HepG2 (cell line): ENCODE data around the gene ZNHIT1. TPM values are rescaled to one million over a fixed set of nuclear protein-coding genes. Genes with fewer than 3 reads are reported as not detected.
A peak's percentile ranks its signal among the peaks of the same experiment; 100 is the strongest.

Experiments
- ATAC-seq: fragments of 200-7000 bp; cut with Tn5 transposase; 3 replicates; pipeline ENCODE4 v1.9.1; 2020; ENCODE audit warnings: mild to moderate bottlenecking, moderate library complexity
- BruUV-seq: library from RNA; stranded (reverse); fragments of 400-500 nt; replicated peaks from 2 replicates; lab custom pipeline; 2021; lab: Mats Ljungman, UMichigan
- CTCF ChIA-PET: fragments of 300-600 bp; formaldehyde crosslinking; extraction: SDS; loops from one replicate; lab custom pipeline; 2021; ENCODE audit warnings: low total read pairs, inconsistent platforms, low intra/inter-chr PET ratio; lab: Yijun Ruan, JAX
- POLR2A ChIA-PET: fragments of 350-600 bp; sonication (Branson Sonifier 250); formaldehyde crosslinking; loops from one replicate; lab custom pipeline; 2020; ENCODE audit warnings: antibody characterized with exemption, inconsistent platforms; lab: Yijun Ruan, JAX
- DNase-seq: peaks from one replicate; pipeline ENCODE4 v3.0.0-alpha.2; 2015; ENCODE audit warnings: low spot score
- FAIRE-seq: peaks from 3 replicates; lab custom pipeline; 2011; peaks lifted over from hg19 to GRCh38; lab: Jason Lieb, UNC
- H2AFZ ChIP-seq: one replicate; pipeline ENCODE4 v1.6.1; 2011; ENCODE audit warnings: low read length, inconsistent platforms
- H3K27ac ChIP-seq: fragments of 300-600 bp; 3 replicates; pipeline ENCODE4 v1.8.0; 2011; ENCODE audit warnings: mixed run types, mild to moderate bottlenecking, mixed read lengths, low read length, inconsistent platforms; ENCODE audit not compliant: insufficient read depth; ENCODE audit errors: extremely low read length
- H3K27me3 ChIP-seq, 2 experiments: fragments of 200-600 bp in 1 of 2; 2 replicates in 1 of 2; 3 replicates in 1 of 2; pipeline versions ENCODE4 v1.6.0 to v1.8.0; 2011; ENCODE audit warnings: low read length in 2 of 2, mild to moderate bottlenecking in 2 of 2, moderate library complexity in 2 of 2, inconsistent platforms in 1 of 2; ENCODE audit not compliant: insufficient read depth in 2 of 2, control insufficient read depth in 1 of 2
- H3K36me3 ChIP-seq, 2 experiments: fragments of 200-600 bp in 1 of 2; replicated peaks in 1 of 2; 2 replicates in 1 of 2; 3 replicates in 1 of 2; pipeline versions ENCODE4 v1.5.1 to v1.8.0; 2011; ENCODE audit warnings: low read length in 2 of 2, inconsistent platforms in 1 of 2; ENCODE audit not compliant: insufficient read depth in 2 of 2, control insufficient read depth in 1 of 2
- H3K4me1 ChIP-seq: 2 replicates; pipeline ENCODE4 v1.5.1; 2012; ENCODE audit warnings: low read length, inconsistent platforms; ENCODE audit not compliant: insufficient read depth
- H3K4me2 ChIP-seq: 2 replicates; pipeline ENCODE4 v1.6.0; 2011; ENCODE audit warnings: low read depth, low read length, inconsistent platforms
- H3K4me3 ChIP-seq, 3 experiments: fragments of 200-600 bp in 1 of 3; sonication (generic), shearing (Covaris generic) in 1 of 3; replicated peaks in 1 of 3; 2 replicates each; pipeline ENCODE4 v1.5.1; 2011 to 2016; ENCODE audit warnings: low read length in 3 of 3, inconsistent platforms in 2 of 3, low read depth in 2 of 3, mild to moderate bottlenecking in 2 of 3, control low read depth in 1 of 3, mixed read lengths in 1 of 3; ENCODE audit not compliant: insufficient read depth in 1 of 3
- H3K79me2 ChIP-seq: one replicate; pipeline ENCODE4 v1.6.1; 2011; ENCODE audit warnings: low read length, inconsistent platforms; ENCODE audit not compliant: insufficient read depth
- H3K9ac ChIP-seq: 2 replicates; pipeline ENCODE4 v1.6.0; 2011; ENCODE audit warnings: mild to moderate bottlenecking, low read depth, low read length, inconsistent platforms; ENCODE audit not compliant: insufficient read depth
- H3K9me3 ChIP-seq: 2 replicates; pipeline ENCODE4 v1.5.1; 2012; ENCODE audit warnings: mild to moderate bottlenecking, low read length
- H4K20me1 ChIP-seq: 2 replicates; pipeline ENCODE4 v1.6.0; 2011; ENCODE audit warnings: inconsistent platforms, mild to moderate bottlenecking, low read length, moderate library complexity; ENCODE audit not compliant: insufficient read depth
- ASH2L ChIP-seq: fragments of 300-600, 200-600 bp; sonication (generic); IDR thresholded peaks from 2 replicates; pipeline ENCODE4 v1.7.0; 2017; ENCODE audit warnings: low read depth, mild to moderate bottlenecking, moderate library complexity, mixed read lengths, low read length; ENCODE audit not compliant: insufficient read length
- HNF4A ChIP-seq: sonication (generic); formaldehyde crosslinking; IDR thresholded peaks from 2 replicates; pipeline ENCODE4 v1.4.0; 2020; ENCODE audit warnings: missing genetic modification reagents
- JUN ChIP-seq: sonication (generic); formaldehyde crosslinking; IDR thresholded peaks from 2 replicates; pipeline ENCODE4 v1.4.0; 2020; ENCODE audit warnings: mild to moderate bottlenecking, missing genetic modification reagents
- MAFF ChIP-seq: IDR thresholded peaks from 2 replicates; pipeline ENCODE4 v1.6.1; 2011; ENCODE audit warnings: low read depth, low read length, improper control_type of control experiment
- MAFK ChIP-seq, 2 experiments: IDR thresholded peaks in 1 of 2; conservative IDR thresholded peaks in 1 of 2; 2 replicates each; pipeline ENCODE4 v1.6.1; 2011; ENCODE audit warnings: improper control_type of control experiment in 2 of 2, low read length in 2 of 2
- SRY ChIP-seq: sonication (generic); formaldehyde crosslinking; IDR thresholded peaks from 2 replicates; pipeline ENCODE4 v1.8.0; 2022; ENCODE audit warnings: mild to moderate bottlenecking, missing genetic modification reagents
- WGBS: methylation state at CpG from one replicate; pipeline ENCODE4 v1.1.6; 2017; ENCODE audit warnings: low lambda C conversion rate; 5-methylcytosine and 5-hydroxymethylcytosine counted together
- in situ Hi-C: cut with HindIII; loops from 2 replicates; pipeline ENCODE4 v1.10.0; 2017; ENCODE audit warnings: low pct_unique_long_range_greater_than_20kb; ENCODE audit not compliant: extremely low pct_ligation_motif_present
- intact Hi-C: fragments of 100-400 bp; cut with micrococcal nuclease; formaldehyde crosslinking; loops from one replicate; pipeline ENCODE4 v1.10.0; 2022; ENCODE audit not compliant: unreplicated experiment
- polyA plus RNA-seq, 8 experiments: library from polyadenylated mRNA; depleted of rRNA in 3 of 8; stranded (reverse) in 7 of 8; unstranded in 1 of 8; fragments of >200 nt; fragmentation: Illumina TruSeq in 4 of 8; extraction: Trizol in 4 of 8; gene quantifications; 2 replicates each; pipeline versions ENCODE4 v1.2.1 to v1.2.3, GENCODE V29; 2011 to 2016; ENCODE audit warnings: low read depth in 4 of 8, missing spikeins in 1 of 8, mixed read lengths in 1 of 8; ENCODE audit not compliant: insufficient read depth in 1 of 8
- total RNA-seq, 5 experiments: library from RNA; depleted of rRNA; stranded (reverse); fragments of >200 nt; fragmentation: Illumina TruSeq; extraction: Trizol; gene quantifications; 2 replicates each; pipeline ENCODE4 v1.2.3, GENCODE V29; 2016; ENCODE audit warnings: low read depth in 1 of 5
- TF ChIP-seq, protein P1 (sequence below): sonication (generic); formaldehyde crosslinking; IDR thresholded peaks from 2 replicates; pipeline ENCODE4 v1.4.0; 2020; ENCODE audit warnings: missing genetic modification reagents, borderline replicate concordance

The ZNHIT1 gene
- total and polyA plus RNA-seq, 2 of the 13 experiments (the other 11 are each of a cell fraction or from before 2014, with no cell fraction given): 32.5 to 64.5 TPM

DNA sequence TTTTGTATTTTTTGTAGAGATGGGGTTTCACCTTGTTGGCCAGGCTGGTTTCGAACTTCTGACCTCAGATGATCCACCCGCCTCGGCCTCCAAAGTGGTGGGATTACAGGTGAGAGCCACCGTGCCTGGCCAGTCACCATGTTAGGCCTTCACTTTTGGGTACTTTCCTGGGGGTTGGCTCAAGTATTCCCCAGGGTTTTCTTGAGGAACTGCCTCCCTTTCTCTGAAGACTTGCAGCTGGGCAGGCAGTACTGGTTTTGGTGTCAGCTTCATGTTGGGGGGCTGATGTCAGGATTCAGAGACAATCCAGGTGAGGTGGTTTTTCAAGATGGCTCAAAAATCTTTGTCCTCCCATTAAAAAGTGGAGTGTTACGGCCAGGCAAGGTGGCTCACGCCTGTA is 7.7 kb downstream of the ZNHIT1 start (continued):
- TF ChIP-seq SRY (CRISPR knock-in tag): no peak
- TF ChIP-seq, all 625 proteins: peak for 0

DNA sequence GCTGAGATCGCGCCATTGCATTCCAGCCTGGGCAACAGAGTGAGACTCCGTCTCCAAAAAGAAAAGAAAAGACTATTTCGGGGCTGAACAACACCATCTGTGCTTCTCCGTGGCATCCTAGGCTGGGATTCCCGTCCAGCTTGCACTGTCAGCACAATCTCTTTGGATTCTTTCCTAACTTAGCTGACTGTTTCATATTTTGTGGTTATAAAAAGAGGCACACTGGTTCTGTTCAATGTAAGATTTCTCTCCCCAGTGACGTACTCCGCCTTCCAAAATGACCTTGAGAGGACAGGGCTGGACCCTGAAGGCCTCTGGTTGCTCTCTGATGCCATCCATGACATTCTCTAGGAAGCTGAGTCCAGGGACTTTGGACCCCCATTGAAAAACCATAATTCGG is 8.8 kb downstream of the ZNHIT1 start:
- WGBS: 95% methylated on average over 9 of the region's 9 CpGs
- POLR2A ChIA-PET: interaction anchor here (3.5 kb wide), 1 partner anchor 11 kb away, joined by 16 read pairs; the partner anchor contains the start of gene CLDN15
- CTCF ChIA-PET: no interaction called here
- Histone ChIP-seq H3K9ac (no peak overlapping the region), H3K4me2 (no peak overlapping the region), H3K27me3 (no peaks in the 10 kb centered on the region), H2AFZ (no peak overlapping the region), H3K27ac (no peak overlapping the region), H3K36me3 (peaks cover 4 to 34% of the 10 kb centered on the region in 2 experiments; a peak in 4 of 5 replicates), H3K4me1 (peaks cover 14% of the 10 kb centered on the region), H3K9me3 (no peaks in the 10 kb centered on the region), H3K79me2 (no peaks in the 10 kb centered on the region), H3K4me3 (no peak overlapping the region), H4K20me1 (no peaks in the 10 kb centered on the region)
- in situ Hi-C loops: no loop called here
- no TSS peak for BruUV-seq
- ATAC-seq: no peak
- no peak for DNase-seq
- TF ChIP-seq JUN (CRISPR knock-in tag): no peak
- TF ChIP-seq, protein P1, sequence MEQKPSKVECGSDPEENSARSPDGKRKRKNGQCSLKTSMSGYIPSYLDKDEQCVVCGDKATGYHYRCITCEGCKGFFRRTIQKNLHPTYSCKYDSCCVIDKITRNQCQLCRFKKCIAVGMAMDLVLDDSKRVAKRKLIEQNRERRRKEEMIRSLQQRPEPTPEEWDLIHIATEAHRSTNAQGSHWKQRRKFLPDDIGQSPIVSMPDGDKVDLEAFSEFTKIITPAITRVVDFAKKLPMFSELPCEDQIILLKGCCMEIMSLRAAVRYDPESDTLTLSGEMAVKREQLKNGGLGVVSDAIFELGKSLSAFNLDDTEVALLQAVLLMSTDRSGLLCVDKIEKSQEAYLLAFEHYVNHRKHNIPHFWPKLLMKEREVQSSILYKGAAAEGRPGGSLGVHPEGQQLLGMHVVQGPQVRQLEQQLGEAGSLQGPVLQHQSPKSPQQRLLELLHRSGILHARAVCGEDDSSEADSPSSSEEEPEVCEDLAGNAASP (CRISPR knock-in tag): no peak
- peak; percentile 54 to 85 for TF ChIP-seq MAFK (conservative IDR thresholded peaks at IDR 0.05 in 1 of 2, IDR thresholded peaks at IDR 0.05 in 1 of 2; ENCODE audit: low read length in 2 of 2)
- TF ChIP-seq MAFF: peak; percentile 80
- TF ChIP-seq ASH2L: no peak
- TF ChIP-seq HNF4A (CRISPR knock-in tag): 0 out of 2 replicates have a peak, but pooled peaks have one; percentile 9
- FAIRE-seq: no peak
- intact Hi-C loops: no loop called here
